HG03460 (cell line): ENCODE measurements around the gene PRPF19.

ENCODE experiments used
- ATAC-seq: cut with Tn5 transposase; IDR thresholded peaks from one replicate; pipeline ENCODE4 v1.9.1; 2021; ENCODE audit not compliant: unreplicated experiment

PRPF19 gene

GRCh38 chr11:60860943-60861342 lies 45.4 kb downstream of the PRPF19 start:
- no peak for ATAC-seq

DNA sequence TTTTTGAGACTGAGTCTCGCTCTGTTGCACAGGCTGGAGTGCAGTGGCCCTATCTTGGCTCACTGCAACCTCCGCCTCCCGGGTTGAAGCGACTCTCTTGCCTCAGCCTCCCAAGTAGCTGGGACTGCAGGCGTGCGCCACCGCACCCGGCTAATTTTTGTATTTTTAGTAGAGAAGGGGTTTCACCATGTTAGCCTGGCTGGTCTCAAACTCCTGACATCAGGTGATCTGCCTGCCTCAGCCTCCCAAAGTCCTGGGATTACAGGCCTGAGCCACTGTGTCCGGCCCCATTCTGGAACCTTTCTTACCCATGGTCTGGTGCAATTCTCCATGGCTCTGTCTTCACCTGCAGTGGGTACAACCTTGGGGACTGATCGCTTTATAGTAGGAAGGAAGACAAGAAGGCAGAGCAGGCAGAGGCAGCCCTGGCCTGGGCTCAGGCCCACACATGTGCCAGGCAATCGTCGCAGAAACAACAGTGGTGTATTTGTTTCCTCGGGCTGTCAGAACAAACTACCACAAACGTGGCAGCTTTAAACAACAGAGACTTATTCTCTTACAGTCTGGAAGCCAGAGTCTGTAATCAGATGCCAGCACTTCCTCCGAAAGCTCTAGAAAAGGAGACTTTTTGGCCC lies 46.7 kb downstream of the PRPF19 start:
- ATAC-seq, result no peak

- ATAC-seq, result no peak
Measured at GRCh38 chr11:60858731-60859464, 47.5 kb downstream of the PRPF19 start.

GRCh38 chr11:60858236-60858635 lies 48.1 kb downstream of the PRPF19 start:
- no peak for ATAC-seq

DNA sequence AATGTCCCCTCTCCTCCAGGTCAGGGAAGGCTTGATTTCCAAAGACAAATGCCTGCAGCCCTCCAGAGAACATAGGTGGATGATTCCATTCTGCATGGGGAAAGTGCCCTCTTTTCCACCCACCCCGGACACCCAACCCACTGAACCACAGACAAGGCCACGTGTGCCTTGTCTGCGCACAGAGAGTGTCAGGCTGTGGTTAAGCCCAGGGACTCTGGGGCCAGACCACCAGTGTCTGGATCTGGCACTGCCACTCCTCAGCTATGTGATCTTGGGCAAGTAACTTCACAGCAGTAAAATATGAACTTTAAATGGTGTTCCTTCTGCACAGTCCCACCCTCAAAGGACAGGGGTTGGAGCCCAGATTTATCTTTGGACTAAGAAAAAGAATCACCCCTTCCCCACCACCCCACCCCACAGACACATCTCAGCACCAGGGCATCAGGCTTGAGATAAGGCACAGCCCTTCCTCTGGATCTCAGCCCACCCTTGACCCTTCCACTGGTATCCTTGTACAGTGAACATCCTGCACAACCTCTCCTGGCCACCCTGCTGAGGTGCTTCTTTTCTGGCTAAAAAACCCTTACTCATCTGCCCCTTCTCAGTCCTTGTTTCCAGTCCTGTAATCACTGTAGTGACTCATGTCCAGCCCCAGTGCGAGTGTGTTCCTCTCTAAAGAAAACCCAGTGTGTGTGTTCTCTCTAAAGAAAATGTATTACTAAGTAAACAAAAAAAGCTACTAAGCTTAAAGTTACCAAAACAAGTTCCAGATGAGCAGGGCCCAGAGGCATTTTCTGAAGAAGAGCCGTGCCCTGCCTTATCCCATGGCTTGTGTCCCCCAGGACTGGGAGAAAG lies 48.8 kb downstream of the PRPF19 start:
- ATAC-seq, result no peak

GRCh38 chr11:60855726-60856633 lies 50.4 kb downstream of the PRPF19 start, which contains the start of gene PTGDR2:
Gene PTGDR2, minus strand, starts transcription at chr11:60855950. Its CDS starts 2,228 bp downstream, at chr11:60853722.
- no peak for ATAC-seq

DNA sequence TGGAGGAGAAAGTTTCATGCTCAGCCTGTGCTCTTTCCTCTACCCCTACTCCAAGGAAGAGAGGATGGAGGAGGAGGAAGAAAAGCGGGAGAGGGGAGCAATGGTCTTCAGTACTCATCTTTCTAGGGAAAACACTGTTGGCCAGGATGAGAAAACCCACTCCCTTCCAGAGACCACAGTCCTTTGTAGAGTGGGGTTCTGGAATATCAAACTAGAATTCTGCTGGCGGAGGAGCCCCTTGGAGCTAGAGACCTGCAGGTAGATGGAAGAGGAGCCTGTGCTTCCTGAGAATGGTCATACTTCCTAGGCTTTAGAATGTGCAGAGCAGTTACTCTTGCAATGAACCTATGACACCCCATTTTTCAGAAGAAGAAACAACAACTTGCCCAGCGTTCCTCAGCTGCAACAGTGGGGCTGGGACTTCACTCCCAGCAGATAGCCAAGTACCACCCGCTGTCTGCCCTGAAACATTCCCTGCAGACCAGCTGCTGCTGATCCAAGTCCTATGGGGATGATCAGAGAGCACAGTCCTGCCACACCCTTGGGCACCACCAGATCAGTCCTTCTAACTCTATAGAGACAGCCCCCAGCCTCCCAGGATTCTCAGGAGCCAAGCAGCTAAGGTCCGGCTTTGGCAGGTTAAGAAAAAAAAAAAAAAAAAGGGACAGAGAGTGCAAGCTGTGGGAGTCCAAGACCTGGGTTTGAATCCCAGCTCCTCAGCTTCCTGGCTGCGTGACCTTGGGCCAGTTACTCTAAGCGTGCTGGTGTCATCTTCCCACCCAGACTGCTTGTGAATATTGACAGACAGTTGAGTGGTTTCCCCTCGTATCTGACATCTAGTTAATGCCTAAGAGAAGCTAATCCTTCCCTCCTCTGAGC lies 51.3 kb downstream of the PRPF19 start:
- ATAC-seq, result no peak

GRCh38 chr11:60854140-60854846 lies 52.1 kb downstream of the PRPF19 start:
- ATAC-seq, result no peak

DNA sequence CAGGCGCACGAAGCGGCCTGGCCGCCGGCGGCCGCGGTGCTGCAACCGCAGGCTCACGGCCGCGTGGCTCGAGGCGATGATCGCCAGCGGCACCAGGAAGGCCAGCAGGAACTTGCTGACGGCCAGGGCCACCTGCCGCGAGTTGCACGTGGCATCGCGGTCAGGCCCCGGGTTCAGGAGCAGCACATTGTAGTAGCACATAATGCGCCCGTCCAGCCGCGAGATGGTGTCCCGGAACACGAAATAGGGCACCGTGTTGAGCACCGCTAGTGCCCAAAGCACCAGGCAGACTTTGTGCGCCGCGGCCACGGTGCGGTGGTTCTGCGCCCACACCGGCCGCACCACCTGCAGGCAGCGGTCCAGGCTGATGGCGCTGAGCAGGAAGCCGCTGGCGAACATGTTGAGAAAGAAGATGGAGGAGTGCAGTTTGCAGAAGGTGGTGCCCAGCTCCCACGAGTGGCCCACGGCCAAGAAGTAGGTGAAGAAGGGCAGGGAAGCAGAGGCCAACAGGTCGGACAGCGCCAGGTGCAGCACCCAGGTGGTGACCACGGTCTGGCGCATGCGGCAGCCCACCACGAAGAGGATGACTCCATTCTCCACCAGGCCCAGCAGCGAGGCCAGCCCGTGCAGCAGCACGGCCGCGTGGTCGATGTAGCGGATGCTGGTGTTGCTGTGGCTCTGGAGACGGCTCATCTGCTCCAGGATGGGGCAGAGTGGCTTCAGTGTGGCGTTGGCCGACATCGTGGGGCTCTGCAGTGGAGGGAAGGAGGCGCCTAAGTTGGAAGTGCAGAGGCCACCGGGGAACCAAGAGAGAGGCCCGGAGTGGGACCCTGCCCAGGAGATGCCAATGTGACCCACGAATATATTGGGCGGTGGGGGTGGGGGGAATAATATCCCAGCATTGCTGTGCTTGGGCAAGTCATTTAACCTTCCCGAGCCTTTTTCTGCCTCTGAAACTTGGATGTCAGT lies 53.1 kb downstream of the PRPF19 start:
- ATAC-seq, result no peak

DNA sequence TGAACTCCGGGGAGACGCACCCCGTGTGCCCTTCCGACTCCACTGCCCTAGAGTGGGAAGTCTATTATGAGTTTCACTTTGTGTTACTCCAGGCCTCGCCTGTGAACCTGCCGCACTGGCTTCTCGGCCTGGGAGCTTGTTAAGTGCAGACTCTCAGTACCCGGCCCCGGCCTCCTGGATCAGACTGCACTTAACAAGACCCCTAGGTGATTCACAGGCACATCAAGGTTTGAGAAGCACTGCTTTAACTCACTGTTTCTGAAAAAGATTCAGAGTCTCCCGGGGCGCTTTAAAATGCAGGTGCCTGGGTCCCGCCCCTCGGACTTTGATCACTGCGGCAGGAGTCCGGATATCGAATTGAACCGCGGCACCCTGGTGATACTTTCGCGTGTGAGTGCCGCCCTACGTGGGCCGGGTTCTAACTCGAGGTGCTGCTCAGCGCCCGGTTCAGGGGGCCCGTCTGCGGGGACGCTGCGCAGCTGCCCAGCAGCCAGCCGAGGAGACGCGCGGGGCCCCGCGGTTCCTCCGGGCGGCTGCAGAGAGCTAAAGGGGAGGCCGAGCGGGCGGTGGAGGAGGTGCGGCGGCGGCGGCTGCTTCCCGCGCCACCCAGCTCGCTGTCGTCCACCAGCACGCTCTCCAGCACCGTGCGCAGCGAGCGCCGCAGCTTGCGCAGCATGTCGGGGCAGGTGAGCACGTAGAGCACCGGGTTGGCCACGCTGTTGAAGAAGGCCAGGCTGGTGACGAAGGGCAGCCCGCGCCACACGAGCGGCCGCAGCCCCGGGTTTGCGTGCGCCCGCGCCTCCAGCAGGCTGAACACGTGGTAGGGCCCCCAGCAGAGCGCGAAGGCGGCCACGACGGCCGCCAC lies 54.0 kb downstream of the PRPF19 start:
- no peak for ATAC-seq

- no peak for ATAC-seq
Measured at GRCh38 chr11:60851327-60852104, 54.9 kb downstream of the PRPF19 start.

GRCh38 chr11:60849641-60850520 lies 56.5 kb downstream of the PRPF19 start:
- no peak for ATAC-seq

DNA sequence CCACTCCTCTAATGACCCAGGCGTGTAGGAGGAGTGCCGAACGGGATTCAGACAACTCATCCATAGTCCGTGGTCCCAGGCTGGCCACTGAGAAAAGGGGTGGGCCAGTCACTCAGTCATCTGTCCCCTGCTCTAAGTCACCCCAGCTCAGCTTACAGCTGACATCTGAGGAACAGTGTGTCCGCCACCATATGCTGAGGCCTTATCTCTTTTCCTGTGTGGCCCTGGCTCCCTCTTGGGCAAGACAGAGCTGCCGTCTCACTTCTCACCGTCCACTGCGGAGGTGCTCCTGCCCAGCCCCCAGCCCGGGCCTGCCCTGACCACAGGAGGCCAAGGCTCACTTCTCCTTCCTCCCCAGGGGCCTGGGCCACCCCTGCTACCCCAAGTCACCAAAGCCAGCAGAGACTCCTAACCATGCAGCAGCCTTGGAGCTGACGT lies 57.7 kb downstream of the PRPF19 start:
- ATAC-seq, result no peak

GRCh38 chr11:60847896-60848295 lies 58.5 kb downstream of the PRPF19 start:
- ATAC-seq, result no peak

- no peak for ATAC-seq
Measured at GRCh38 chr11:60847281-60847680, 59.1 kb downstream of the PRPF19 start.
